Eye (tissue), 1 donor: ENCODE data around the gene UBALD2.
A peak's percentile ranks its signal among the peaks of the same experiment; 100 is the strongest.
"Not testable (repeated sequence)": the region's sequence is repeated elsewhere in the genome, so short reads cannot be mapped to it uniquely, and the experiment has no call there.

Experiments used
- DNase-seq: peaks from one replicate; pipeline ENCODE4 v3.0.0-alpha.2; 2015

Gene UBALD2

DNA sequence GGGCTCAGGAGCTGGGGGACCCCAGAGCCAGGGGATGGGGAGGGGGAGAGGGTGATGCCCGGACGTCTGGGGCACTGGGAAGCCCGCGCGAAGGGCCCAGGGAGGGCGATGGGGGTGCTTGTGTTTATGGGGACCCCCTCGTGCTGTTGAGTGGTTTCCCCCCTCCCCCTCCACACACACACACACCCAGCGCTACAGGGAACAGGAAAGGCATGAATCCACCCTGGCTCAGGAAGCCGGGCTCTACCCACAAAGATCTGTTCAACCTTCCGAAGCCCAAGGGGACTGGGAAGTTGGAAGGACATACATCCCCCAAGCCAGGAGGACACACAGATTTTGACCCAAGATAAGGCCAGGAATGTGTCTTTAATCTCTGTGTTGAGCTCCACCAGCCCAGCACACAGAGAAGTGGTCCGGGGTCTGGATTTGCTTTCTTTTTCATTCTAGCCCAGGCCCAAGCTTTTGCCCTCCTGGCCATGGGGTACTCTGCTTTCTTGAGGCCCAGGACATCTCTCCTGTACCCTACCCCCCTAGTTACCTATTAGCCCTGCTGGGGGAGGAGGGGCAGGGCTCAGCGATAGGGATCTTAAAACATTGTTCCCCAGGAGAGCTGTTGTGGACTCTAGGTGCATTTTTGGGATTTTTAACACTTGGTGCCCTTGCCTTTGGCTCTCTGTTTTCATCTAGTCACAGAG lies 1.2 kb downstream of the UBALD2 start:
- peak; percentile 43 for DNase-seq

- no peak for DNase-seq
Observed at GRCh38 chr17:76267051-76267576, 2.0 kb downstream of the UBALD2 start.

DNA sequence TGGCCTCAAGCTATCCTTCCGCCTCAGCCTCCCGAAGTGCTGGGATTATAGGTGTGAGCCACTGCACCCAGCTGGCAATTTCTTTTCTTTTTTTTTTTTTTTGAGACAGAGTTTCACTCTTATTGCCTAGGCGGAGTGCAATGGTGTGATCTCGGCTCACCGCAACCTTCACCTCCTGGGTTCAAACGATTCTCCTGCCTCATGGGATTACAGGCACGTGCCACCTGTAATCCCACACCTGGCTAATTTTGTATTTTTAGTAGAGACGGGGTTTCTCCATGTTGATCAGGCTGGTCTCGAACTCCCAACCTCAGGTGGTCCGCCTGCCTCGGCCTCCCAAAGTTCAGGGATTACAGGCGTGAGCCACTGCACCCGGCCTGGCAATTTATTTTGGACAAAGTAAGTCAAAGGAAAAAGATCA lies 2.4 kb downstream of the UBALD2 start:
- not testable (repeated sequence) for DNase-seq

DNA sequence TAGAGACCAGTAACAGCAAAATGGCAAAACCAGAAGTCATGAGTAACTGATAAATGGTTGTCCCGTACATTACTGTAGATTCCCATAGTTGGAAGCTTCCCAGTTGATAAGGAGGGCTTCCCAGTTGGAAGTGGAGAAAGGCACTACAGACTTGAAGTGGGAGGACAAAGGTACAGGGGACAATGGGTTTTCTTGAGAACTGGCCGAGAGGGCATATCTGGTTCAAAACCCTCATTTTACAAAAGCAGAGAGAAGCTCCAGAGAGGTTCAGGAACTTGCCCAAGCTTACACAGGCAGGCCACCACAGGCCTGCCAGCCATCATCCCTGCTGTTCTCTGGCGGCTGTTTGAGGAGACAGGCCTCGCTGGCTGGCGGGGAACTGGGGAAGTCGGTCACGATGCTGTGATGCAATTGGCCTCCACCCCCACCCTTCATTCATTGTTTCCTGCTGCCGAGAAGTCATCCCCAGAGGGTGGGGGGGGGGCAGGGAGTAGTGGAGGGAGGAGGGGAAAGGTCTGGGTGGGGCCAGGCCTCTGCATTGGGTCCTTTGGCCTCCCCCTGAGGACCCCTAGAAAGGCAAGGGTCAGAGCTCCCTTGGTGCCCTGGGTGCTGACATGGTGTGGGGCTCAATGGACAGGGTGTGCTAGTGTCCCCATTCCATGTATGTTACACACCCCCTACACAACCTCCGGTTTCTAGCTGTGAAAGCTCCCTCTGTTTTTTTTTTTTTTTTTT lies 3.0 kb downstream of the UBALD2 start:
- peak; percentile 42 for DNase-seq

DNA sequence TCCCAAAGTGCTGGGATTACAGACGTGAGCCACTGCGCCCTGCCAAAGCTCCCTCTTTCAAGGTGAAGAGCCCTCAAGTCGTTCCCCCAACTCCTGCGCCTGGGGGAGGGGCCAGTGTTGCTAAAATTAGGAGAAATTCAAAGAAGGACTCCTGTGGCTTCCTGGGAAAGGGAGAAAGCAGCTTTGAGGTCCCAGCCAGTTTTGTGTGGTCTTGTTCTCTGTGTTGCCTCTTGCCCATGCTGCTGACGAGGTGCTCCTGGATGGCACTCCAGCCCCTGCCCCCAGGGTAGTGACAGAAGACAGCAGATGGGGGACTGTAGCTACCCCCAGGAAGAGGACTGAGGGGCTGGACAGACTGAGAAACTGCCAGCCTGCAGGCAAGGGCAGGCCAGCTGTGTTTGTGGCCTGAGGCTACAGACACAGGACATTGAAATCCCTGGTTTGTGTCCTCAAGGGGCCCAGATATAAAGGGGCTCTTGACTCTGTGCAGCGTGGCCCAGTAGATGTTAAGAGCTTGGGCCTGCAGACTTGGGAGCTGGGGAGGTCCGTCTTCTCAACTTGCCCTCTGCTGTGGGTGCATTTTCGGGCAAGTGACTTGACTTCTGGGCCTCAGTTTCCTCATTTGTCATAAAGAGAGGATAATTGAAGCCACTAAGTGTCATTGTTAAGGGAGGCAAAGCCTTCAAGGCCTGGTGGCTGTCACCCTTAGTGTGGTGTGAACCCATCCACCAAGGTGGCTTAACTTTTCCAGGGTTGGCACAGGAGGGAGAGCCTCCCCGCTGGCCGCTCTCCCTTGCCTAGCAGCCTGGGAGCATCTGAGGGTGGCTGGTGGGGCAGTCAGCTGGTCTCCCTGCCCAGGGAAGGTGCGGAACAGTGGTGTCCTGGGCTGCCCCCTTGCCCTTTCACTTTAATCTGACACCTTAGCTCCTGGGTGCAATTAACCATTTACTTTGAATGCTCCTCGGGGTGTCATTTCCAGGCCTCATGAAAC lies 4.1 kb downstream of the UBALD2 start:
- DNase-seq: peak; percentile 18

DNA sequence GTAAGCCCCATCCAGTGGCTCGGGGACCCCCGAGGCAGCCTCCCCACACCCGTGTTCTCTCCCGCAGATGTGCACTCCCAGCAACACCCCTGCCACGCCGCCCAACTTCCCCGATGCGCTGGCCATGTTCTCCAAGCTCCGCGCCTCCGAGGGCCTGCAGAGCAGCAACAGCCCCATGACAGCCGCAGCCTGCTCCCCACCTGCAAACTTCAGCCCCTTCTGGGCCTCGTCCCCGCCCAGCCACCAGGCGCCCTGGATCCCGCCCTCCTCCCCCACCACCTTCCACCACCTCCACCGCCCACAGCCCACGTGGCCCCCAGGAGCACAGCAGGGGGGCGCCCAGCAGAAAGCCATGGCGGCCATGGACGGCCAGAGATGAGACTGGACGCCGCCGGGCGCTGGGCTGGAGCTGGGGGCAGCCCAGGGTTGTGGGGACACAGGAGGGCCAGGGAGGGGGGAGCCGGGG lies 5.0 kb downstream of the UBALD2 start:
- DNase-seq: no peak

DNA sequence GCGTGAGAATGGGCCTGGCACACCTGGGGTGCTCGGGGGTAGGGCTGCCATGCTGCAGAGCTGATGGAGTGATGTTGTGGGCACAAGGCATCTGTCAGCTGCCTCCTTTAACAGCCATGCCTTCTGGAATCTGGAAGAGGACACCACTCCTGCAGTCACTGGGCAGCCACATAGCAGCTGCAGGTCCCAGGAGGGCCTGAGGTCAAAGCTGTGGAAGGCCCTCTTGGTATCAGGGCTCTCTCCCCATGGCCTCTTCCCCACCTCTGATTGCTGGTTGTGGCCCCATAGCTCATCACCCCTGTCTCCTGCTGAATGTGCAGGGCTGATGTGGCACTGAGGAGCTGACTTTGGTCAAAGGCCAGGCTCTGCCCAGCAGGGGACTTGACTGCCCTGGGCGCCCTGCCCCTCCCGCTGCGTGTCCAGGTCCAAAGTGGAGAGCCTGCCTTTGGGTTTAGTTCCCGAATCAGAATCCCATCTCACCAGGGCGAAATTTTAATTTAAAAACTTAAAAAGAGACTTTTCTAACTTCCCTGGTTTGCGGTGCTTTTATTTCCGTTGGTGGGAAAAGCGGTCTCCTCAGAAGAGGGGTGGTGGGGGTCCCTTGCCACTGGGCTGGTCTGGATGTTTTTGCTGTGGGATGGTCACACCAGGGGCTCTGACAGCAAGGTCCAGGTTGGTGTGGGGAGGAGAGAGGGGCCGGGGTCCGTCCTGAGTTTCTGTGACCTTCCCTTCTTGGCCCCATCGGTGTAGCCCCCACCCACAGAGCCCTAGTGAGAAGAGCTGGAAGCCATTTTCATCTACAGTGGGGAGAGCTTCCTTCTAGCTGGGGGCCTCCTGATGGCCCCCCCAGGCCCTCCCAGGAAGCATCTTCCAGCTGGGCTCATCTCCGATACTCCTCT lies 5.9 kb downstream of the UBALD2 start:
- DNase-seq: no peak

DNA sequence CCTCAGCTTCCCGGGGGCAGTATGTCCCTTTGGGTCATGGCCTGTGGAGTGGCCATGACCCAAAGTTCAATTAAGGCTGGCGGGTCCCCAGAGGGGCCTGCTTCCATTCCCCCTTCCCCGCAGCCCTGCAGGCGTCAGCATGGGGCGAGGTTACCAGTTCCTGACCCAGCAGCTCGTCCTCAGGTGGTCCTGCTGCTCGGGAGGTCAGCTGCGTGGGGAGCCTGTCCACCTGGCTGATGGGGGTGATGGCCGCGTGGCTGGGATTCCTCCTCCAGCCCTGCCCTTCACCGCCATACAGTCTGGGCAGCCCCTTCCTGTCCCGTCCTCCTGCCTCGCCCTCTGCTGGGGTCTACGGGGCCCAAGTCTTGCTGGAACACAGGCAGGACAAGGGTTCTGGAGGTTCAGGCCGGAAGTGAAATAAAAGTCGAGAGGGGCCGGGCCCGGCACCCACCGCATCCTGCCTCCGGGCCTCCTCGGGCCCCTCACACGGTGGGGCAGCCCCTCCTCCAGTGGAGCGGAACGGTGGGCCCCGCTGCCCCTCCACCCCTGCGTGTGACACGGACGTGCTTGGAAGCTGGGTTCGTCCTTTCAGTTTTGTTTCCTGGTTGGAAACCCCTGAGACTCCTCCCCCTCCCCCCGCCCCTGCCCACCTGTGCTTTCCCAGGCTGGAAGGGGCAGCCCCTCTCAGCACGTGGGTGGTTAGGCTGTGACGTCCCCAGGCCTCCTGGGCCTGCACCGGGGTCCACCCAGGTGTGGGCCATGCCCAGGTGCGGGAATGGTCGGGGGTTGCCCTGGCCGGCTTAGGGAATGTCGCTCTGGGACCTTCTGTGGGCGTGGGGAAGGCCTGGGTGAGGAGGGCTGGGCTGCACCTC lies 6.8 kb downstream of the UBALD2 start:
- peak; percentile 72 for DNase-seq

- peak; percentile 59 for DNase-seq
Observed at GRCh38 chr17:76272541-76273444, 7.6 kb downstream of the UBALD2 start.

DNA sequence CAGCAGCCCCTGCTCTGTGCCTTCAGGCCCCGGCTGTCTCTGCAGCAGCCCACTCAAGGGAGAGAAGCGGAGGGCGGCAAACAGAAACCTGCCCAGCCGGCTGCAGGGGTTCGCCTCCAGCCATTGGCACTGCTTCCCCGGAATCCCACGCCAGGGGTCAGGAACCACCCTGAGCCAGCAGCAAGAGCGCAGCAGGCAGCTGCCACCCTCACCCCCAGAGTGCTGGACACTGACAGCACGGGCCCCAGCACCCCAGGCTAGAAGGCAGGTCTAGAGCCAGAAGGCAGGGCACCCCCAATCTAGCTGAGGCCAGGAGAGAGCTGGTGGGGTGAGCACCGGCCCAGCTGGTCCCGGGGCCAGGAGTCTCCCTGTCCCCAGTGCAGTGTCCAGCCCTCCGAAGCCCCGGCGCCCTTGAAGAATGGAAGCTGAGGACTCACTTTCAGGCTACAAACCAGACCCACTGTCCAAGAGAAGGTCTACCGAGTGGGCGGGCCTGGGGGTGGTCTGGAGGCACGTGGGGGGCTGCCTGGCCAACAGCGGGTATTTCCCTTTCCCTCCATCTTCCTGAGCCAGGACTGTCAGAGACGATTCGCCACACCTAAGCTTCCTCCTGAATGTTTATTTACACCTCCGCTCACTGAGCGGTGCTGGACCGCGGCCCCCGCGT lies 8.4 kb downstream of the UBALD2 start:
- DNase-seq: no peak

DNA sequence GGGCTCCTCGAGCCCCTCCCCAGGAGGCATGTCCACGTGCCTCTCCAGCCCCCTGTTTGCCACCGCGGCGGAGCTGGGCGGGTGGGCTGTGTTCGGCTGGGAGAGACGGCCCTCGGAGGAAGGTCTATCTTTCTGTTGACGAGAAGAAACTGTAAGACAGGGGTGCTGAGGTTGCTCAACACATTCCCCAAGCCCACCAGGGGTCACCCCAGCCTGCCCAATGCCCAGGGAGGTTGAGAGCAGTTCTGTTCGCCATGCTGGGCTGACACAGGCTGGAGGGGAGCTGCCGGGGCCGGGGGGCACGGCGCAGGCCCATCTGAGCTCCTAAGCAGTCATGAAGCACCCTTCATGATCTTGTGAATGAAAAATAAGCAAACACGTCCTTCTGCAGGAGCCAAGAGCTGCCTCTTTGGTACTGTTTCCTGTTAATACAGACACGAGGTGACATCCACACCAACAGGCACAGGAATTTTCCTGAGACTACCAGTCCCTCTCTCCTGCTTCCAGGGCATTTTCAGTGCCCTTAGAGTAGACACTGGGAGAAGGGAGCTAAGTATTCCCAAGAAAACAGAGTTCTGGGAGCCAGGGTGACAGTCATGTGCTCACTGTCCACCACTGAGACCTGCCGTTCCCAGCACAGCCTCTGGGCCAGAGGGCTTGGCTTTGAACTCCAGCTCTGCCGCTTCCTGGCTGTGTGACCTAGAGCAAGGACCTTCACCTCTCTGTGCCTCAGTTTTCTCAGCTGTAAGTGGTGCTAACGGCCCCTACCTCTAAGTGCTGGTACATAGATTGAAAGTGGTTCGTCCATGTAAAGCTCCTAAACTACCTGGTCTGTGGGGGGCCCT lies 9.2 kb downstream of the UBALD2 start:
- DNase-seq: no peak

GRCh38 chr17:76275382-76276068 lies 10.4 kb downstream of the UBALD2 start:
- DNase-seq: no peak

- no peak for DNase-seq
Observed at GRCh38 chr17:76276069-76276431, 10.9 kb downstream of the UBALD2 start.

- DNase-seq: no peak
Observed at GRCh38 chr17:76276461-76277299, 11.5 kb downstream of the UBALD2 start.

DNA sequence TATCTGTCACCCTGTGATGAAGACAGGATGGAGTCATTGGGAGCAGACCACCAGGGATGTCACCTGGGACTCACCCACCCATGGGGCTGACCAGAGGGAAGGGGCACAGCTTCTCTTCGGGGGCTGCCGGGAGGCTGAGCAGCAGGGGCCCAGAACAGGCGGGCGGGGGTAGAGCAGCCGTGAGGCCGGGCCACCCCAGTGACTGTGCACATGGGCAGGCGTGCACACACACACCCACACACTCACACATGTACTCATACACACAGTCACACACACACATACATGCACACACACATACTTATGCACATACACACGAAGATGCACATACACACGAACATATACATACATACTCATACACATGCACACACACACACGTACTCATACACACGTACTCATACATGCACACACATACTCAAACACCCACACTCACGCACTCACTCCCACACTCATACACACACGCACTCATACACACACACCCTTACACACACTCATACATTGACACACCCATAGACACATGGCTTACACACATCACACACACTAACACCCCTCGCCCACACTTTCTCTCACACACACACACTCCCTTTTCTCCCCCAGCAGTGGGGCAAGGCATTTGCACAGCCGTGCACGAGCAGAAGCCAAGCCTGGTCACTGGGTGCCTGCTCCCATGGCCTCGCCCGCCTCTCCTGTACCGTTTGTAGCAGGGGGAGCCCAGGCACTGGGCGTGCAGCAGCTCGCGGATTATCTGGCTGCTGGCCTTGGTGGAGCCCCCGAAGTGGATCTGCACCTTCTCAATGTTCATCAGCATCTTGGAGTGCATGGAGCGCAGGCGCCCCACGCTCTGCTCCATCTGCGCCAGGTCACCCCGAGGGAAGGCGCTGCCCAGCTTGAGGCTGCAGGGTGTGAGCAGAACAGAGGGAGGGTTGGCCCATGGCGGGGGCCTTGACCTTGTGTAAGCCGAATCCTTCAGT lies 12.4 kb downstream of the UBALD2 start:
- DNase-seq: no peak
